Tibial nerve (tissue), 3 donors: ENCODE measurements around the gene FAM76B.

Source experiments
- CTCF ChIP-seq, 5 experiments: fragments of 200-600 bp in 3 of 5; fragments of 450-650 bp in 2 of 5; sonication (generic) in 3 of 5; IDR thresholded peaks; one replicate each; pipeline ENCODE4 v1.5.1; 2016 to 2019; ENCODE audit warnings: antibody characterized with exemption in 5 of 5, mild to moderate bottlenecking in 3 of 5, moderate library complexity in 2 of 5
- POLR2A ChIP-seq, 2 donors: fragments of 450-650 bp; IDR thresholded peaks; one replicate each; pipeline ENCODE4 v1.6.1; 2017; ENCODE audit warnings: antibody characterized with exemption in 2 of 2, mild to moderate bottlenecking in 2 of 2, moderate library complexity in 2 of 2

GRCh38 chr11:95766701-95767100, 22.9 kb downstream of the FAM76B start:
- TF ChIP-seq CTCF (IDR thresholded peaks at IDR 0.05) (no peak), POLR2A (IDR thresholded peaks at IDR 0.05) (no peak)
